Right renal pelvis (tissue), 4 donors: Measurements from ENCODE around the gene ADI1. TPM values are rescaled to one million over a fixed set of nuclear protein-coding genes. Genes with fewer than 3 reads are reported as not detected.
"Not testable (repeated sequence)": the region's sequence is repeated elsewhere in the genome, so short reads cannot be mapped to it uniquely, and the experiment has no call there.

Experiments used
- DNase-seq, 4 donors: peaks; one replicate each; pipeline ENCODE4 v3.0.0-alpha.2; 2013; ENCODE audit warnings: low read depth in 4 of 4, low spot score in 3 of 4, missing footprints in 1 of 4
- polyA plus RNA-seq, 4 donors: library from polyadenylated mRNA; unstranded; fragments of 120-200 nt; gene quantifications; one replicate each; pipeline ENCODE4 v1.2.1, GENCODE V29; 2013; ENCODE audit not compliant: insufficient read length in 4 of 4

ADI1 gene
- polyA plus RNA-seq, 4 donors = 79.2 to 99.7 (median 83.1) TPM

GRCh38 chr2:3465328-3465727, 54.0 kb downstream of the ADI1 start:
- no peak for DNase-seq

- no peak for DNase-seq
Measured at GRCh38 chr2:3464401-3465005, 54.8 kb downstream of the ADI1 start.

GRCh38 chr2:3463944-3464343, 55.4 kb downstream of the ADI1 start:
- DNase-seq = no peak

- no peak for DNase-seq
Measured at GRCh38 chr2:3463186-3463835, 56.0 kb downstream of the ADI1 start.

- DNase-seq = no peak
Measured at GRCh38 chr2:3462493-3463104, 56.7 kb downstream of the ADI1 start.

GRCh38 chr2:3461801-3462492, 57.4 kb downstream of the ADI1 start:
- peak in 2 of 4 donors; percentile 54 to 57 for DNase-seq

- DNase-seq = no peak
Measured at GRCh38 chr2:3460831-3461800, 58.2 kb downstream of the ADI1 start.

- DNase-seq = no peak
Measured at GRCh38 chr2:3460156-3460555, 59.2 kb downstream of the ADI1 start.

- DNase-seq = no peak
Measured at GRCh38 chr2:3459185-3460015, 59.9 kb downstream of the ADI1 start.

- DNase-seq = no peak
Measured at GRCh38 chr2:3458396-3459184, 60.7 kb downstream of the ADI1 start.

GRCh38 chr2:3457524-3458395, 61.6 kb downstream of the ADI1 start:
- no peak for DNase-seq

GRCh38 chr2:3456125-3456524, 63.2 kb downstream of the ADI1 start:
- no peak for DNase-seq

GRCh38 chr2:3454802-3455201, 64.5 kb downstream of the ADI1 start:
- DNase-seq = no peak

- DNase-seq = not testable (repeated sequence)
Measured at GRCh38 chr2:3454005-3454404, 65.3 kb downstream of the ADI1 start.

- DNase-seq = no peak
Measured at GRCh38 chr2:3453190-3453999, 65.9 kb downstream of the ADI1 start.

GRCh38 chr2:3451926-3452671, 67.2 kb downstream of the ADI1 start:
- no peak for DNase-seq
